Measurements from ENCODE around the gene ZP3.
"Not testable (repeated sequence)": the region's sequence is repeated elsewhere in the genome, so short reads cannot be mapped to it uniquely, and the experiment has no call there.

ZP3 gene

DNA sequence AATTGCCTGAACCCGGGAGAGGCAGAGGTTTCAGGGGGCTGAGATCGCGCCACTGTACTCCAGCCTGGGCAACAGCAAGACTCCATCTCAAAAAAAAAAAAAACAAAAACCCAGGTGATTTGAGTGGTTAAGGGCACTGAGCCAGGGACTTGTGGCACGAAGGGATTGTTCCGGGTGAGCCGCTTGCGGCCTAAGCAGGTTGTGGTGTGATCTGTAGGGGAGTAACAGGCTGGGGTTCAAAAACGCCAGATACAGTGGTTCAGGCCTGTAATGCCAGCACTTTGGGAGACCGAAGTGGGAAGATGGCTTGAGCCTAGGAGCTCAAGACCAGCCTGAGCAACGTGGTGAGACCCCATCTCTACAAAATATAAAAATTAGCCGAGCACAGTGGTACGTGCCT lies 19.1 kb downstream of the ZP3 start:
- FAIRE-seq, result not testable (repeated sequence)

- FAIRE-seq, result not testable (repeated sequence)
Observed at GRCh38 chr7:76445577-76446008, 20.8 kb downstream of the ZP3 start.

- FAIRE-seq, result not testable (repeated sequence)
Observed at GRCh38 chr7:76457017-76457416, 32.3 kb downstream of the ZP3 start.

DNA sequence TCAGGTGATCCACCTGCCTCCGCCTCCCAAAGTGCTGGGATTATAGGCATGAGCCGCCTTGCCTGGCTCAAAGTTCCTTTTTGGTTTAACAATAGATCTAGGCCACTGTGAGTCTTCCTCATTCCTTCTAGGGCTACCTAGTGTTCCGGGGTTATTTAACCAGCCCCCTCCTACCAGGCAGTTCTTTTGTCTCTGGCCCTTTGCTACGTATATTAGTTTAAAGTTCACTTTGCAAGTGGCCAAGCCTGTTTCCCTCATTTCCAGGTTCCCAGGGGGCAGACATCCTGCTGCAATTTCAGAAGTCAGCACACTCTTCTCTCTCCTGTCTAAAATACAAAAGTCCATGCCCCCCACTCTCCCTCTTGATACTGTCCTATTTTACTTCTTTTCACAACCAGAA lies 33.8 kb downstream of the ZP3 start:
- not testable (repeated sequence) for FAIRE-seq

DNA sequence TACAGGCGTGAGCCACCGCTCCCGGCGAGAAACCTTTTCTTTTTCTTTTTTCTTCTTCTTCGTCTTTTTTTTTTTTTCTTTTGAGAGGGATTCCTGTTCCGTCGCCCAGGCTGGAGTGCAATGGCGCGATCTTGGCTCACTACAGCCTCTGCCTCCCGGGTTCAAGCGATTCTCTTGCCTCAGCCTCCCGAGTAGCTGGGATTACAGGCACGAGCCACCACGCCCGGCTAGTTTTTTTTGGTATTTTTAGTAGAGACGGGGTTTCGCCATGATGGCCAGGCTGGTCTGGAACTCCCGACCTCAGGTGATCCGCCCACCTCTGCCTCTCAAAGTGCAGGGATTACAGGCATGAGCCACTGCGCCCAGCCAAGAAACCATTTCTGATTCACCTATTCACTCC lies 36.0 kb downstream of the ZP3 start:
- FAIRE-seq, result not testable (repeated sequence)

DNA sequence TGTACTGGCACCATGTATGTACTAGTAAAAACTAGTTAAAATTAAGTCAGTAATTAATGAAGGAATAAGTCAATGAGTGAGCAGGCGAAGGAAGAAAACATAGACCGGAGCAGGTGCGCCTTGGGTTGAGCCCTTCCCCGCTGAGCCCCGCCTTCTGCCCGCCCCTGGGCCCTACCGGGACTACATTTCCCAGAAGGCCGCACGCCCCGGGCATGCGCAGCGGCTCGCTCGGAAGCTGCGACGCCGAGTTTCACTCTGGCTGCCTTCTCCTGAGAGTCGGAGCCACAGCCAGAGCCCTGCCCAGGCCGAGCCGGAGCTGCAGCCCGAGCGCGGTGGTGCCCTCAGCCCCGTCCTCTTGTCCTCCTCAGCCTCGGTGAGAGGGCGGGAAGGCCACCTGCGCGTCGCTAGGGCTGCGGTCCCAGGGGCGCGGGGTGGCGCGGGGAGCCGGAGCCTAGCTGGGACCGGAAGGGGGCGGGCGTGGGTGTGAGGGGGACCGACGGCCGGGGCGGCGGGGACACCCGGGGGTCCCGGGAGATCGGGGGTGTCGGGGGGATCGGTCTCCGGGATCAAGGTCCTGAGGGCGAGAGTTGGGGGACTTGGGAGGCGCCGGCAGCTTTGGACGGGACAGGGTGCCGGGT lies 36.8 kb downstream of the ZP3 start, which contains the start of gene DTX2:
Gene DTX2 (plus strand): TSS at position 246 of the 638 bp plus-strand sequence. CDS start 18,801 bp downstream, outside the sequence.
- FAIRE-seq, result not testable (repeated sequence)

DNA sequence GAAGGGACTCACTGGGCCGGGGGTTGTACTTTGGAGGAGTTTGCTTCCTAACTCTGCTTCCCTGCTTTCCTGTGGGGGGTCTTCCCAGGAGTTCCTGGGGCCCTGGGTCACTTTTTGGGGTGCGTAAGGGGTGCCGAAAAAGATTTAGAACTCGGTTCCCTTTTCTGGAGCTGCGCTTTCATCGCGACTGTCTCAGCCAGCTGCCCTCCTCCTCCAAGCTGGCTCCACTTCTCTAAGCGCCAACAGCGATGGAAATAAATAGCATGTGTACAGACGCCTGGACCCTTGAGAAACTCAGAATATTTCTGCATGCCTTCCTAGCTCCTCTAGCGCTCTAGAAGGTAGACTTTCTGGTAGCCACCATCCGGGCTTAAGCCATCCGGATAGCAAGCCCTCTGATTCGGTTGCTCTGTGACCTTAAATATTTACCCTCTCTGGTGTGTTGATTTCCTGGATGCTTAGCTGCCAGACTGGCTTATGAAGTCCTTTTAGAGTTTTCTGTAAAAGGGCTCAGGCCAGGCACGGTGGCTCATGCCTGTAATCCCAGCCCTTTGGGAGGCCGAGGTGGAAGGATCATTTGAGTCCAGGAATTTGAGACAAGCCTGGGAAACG lies 37.6 kb downstream of the ZP3 start:
- not testable (repeated sequence) for FAIRE-seq

DNA sequence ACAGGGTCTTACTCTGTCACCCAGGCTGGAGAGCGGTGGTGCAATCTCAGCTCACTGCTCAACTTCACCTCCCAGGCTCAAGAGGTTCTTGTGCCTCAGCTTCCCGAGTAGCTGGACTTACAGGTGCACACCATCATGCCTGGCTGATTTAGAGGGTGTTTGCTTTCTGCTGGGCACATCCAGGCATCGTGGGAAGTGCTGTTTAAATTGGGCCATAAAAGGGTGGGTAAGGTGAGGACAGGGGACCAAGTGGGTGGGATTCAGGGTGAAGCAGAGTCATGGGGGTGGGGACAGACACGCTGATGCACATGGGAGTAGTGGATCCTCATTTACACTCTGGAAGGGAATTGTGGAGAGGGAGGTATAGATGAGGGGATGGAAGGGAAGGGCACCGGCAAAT lies 40.2 kb downstream of the ZP3 start:
- not testable (repeated sequence) for FAIRE-seq

DNA sequence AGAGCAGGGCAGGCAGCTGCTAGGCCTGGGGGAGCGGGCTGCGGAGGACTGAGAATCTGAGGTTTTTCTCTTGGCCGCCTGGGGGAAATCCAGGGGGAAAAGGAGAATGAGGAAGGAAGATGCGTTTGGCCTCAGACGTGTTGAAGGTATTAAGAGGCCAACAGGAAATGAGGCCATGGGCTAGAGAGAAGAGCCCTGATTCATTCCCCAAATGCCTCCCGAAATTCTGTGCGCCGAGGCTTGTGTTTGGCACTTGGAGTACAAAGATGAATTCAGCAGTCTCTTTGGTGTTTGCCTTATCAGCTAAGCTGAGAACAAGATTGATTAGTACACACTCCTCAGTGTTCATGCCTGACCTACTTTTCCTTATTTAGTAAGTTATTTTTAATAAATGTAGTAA lies 41.2 kb downstream of the ZP3 start:
- FAIRE-seq, result not testable (repeated sequence)

GRCh38 chr7:76467743-76468404 lies 43.1 kb downstream of the ZP3 start:
- FAIRE-seq, result not testable (repeated sequence)

DNA sequence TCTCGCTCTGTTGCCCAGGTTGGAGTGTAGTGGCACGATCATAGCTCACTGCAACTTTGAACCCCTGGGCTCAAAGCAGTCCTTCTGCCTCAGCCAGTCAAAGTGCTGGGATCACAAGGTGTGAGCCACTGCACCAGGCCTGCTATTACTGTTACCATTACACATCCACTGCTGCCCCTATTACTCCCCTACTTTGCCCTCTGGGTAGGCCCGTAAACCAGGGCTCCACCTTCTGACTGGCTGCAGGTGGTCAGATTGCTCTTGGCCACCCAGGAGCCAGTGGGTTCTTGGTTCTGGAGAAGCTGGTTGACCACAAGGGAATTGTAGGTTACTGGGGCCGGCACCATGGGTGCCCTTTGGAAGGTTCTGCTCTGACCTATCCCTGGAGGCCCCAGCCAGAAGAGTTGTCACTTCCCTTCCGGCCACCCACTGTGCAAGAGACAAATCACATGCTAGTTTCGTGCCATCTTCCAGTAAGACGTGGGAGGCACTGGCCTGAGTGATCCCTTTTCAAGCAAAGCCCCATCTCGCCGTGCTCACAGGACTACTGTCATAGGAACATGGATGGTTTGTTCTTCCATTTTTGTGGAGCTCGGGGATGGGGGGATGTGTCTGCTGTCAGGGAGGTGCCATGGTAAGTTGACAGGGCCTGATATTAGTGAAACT lies 46.9 kb downstream of the ZP3 start:
- not testable (repeated sequence) for FAIRE-seq

DNA sequence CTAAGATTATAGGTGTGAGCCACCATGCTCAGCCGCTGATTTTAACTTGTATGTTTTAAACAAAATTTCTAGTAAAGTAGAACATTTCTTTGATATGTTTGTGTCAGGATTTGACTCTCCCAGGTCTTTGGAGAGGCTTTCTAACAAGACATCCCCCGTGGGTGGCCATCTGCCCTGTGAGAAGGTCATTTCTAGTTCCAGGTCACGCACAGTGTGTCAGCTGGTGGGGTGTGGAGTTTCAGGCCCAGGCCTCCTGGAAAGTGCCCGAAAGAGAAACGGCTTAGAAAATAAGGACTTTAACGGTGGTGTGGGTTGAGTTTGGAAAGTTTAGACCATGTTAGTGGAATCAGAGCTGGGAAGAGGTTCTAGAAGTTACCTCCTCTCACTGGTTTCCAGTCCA lies 48.3 kb downstream of the ZP3 start:
- not testable (repeated sequence) for FAIRE-seq

GRCh38 chr7:76476280-76476679 lies 51.5 kb downstream of the ZP3 start:
- not testable (repeated sequence) for FAIRE-seq

DNA sequence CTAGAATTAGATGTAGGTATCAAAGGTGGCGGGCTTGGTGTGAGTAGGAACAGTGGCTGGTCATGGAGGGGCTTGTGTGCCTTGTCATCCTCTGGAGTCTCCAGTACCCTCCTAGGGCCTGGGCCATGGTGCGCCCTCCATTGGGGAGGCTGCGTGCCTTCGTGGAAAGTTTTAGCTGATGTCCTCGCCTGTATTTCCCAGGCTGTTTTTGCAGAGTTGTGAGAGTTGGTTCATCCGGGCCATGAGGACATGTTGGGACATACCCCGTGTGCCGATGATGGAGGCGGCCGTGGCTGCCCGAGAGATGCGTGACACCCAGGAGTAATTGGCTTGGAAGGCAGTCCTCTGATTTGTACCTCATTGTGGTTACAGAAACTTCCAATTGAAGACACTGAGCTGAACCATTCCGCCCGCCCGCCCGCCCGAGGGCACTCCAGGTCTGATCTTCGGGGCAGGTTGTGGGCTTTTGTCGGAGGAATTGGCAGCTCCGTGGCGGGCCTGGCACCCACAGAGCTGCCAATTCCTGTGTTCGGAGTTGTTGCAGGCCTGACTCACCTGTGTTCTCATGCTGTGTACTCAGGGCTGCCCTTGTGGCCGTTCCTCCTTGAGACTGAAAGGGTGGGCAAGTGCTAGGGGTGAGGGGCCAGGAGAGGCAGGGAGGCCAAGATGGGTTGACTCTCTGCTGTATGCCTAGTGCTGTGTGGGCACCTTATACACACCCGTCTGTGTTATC lies 52.2 kb downstream of the ZP3 start:
- not testable (repeated sequence) for FAIRE-seq

- not testable (repeated sequence) for FAIRE-seq
Observed at GRCh38 chr7:76479628-76480027, 54.9 kb downstream of the ZP3 start.

DNA sequence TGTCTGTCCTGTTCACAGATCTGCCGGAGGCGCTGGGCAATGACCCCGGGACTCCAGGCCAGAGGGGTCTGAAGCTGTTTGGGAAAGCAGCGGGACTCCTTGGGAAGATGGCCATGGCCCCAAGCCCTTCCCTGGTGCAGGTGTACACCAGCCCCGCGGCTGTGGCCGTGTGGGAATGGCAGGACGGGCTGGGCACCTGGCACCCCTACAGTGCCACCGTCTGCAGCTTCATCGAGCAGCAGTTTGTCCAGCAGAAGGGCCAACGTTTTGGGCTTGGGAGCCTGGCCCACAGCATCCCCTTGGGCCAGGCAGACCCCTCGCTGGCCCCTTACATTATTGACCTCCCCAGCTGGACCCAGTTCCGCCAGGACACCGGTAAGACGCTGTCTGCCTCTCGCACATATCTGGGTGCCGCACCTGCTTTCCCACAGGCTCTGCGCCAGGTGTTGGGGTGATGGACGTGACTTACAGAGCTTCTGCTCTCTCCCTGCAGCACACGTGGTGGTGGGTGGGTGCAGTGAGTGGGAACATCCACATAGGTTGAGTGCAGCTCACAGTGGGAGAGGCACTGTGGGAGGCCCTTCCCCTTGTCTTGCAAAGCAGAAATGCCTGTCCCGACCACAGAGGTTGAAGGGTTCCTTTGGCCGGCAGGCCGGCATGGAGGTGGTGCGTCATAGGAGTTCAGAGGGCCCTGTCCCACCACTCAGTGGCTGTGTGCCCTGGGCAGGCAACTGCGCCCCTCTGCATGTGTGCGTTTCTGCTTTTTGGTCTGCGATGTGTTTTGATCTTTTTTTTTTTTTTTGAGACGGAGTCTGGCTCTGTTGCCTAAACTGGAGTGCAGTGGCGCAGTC lies 55.9 kb downstream of the ZP3 start:
- not testable (repeated sequence) for FAIRE-seq

DNA sequence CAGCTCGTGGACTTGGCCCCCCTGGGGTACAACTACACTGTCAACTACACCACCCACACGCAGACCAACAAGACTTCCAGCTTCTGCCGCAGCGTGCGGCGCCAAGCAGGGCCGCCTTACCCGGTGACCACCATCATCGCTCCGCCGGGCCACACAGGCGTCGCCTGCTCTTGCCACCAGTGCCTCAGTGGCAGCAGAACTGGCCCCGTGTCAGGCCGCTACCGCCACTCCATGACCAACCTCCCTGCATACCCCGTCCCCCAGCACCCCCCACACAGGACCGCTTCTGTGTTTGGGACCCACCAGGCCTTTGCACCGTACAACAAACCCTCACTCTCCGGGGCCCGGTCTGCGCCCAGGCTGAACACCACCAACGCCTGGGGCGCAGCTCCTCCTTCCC lies 57.9 kb downstream of the ZP3 start:
- FAIRE-seq, result not testable (repeated sequence)

DNA sequence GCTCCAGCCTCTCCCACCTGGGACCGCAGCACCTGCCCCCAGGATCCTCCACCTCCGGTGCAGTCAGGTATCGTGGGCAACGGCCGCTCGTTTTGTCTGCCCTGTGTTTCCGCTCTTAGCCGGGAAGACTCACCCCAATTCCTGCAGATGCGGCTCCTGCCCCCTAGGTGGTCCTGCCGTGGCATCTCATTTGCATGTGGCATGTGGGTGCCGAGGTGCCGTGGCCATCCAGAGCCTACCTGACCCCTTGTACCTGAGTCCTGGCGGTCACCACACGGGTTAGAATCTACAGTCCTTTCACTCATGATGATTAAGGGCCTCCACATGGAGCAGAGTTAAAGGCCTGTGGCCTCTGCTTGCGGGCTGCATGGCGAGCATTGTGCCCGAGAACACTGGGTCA lies 58.3 kb downstream of the ZP3 start:
- FAIRE-seq, result not testable (repeated sequence)

DNA sequence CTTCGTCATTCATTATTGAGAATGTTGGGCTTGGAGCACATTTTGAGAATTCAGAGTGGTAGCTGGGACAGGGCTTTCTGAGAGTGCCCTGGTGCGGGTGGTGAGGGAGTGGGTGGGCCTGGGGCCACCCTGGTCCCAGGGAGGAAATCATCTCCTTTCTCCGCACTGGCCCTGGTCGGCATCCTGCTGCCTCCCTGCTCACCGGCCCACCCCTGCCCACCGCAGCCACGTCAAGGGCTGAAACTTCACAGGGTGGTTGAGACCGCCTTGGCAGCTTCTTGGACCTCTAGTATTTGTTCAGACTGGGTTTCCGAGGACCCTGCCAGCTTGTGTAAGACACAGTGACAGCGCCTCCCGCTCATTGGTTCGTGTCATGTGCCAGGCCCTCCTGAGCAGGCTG lies 59.7 kb downstream of the ZP3 start:
- not testable (repeated sequence) for FAIRE-seq

DNA sequence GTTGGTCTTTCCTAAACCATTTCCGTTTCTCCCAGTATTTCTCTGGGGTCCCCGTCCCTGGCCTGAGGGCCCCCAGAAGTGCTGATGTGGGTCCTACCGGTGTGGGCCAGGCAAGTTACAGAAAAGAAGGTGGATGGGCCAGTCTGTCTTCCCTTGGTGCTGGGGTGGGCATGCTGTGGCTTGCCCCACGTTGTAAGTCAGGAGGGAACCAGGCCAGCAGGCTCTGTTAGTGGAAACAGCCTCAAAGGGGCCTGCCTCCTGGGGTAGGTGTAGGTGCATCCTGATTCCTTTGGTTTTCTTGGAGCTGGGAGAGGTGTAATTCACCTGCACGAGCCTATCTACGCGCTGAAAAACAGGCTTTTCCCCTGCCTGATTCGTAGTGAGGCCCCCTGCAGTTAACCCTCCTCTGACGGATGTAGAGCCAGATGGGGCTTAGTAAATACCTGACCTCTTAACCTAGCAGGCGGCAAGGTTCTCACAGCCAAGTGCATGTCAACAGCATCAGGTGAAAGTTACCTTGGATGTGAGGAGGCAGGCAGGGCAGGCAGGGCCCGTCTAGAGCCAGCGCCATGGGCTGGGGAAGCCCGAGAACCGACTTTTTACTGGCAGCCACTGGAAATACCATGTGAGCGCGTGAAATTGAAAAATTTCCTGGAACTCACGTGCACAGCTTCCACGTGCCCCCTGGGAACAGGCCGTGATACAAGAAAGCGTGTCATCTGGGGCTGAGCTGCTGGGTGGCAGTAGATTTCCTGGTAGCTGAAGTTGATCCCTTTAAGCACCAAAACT lies 61.3 kb downstream of the ZP3 start:
- not testable (repeated sequence) for FAIRE-seq

DNA sequence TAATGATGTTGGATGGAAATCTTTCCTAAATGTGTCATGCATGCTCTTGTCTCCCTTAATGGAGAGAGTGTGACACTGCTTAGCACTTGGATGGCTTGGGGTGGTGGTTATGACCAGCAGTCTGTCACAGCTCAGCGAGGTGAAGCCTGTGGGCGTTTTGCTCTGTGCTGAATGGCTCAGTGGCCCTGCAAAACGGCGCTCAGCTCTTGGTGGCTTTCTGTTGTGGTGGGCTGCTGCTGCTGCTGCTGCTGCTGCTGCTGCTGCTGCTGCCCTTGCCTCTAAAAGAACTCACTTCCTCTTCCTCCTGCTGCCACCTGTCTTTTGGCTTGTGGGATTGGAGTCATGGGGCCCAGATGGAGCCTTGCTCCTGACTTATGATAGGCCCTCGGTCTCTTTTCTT lies 61.9 kb downstream of the ZP3 start:
- FAIRE-seq, result not testable (repeated sequence)

Measured in TTC549 (cell line).